ENCODE results near the gene ATG13.
"Not testable (repeated sequence)": the region's sequence is repeated elsewhere in the genome, so short reads cannot be mapped to it uniquely, and the experiment has no call there.

Gene ATG13

DNA sequence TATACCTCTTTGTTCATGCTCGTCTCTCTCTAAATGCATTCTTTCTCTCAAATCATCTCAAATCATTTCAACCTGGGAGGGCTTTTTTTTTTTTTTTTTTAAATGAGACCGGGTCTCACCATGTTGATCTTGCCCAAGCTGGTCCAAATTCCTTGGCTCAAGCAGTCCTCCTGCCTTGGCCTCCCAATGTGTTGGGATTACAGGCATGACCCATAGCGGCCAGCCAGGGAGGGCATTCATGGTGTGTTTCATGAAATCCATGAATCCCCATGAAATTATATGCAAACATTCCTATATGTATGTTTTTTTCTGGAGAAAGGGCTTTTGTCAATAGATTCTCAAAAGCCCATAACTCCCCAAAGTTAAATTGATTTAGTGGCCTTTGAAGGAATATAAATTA lies 26.2 kb downstream of the ATG13 start:
- no peak for DNase-seq (ENCODE audit: low read depth in 2 of 2)

DNA sequence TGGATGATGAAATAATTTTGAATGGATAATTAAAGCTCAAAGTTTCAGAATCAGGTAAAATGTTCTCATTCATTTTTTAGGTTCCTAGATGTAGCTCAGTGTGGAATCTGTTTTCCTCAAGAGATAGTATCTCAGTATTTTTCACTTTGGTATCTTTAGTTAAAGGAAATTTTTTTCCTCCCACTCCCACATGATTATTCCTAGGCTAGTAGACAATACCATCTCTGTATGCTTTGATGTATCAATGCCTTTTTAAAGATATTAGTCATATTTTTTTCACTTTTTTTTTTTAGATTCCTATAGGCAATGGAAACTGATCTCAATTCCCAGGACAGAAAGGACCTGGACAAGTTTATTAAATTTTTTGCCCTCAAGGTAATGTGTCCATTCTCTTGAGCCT lies 26.6 kb downstream of the ATG13 start:
- no peak for DNase-seq (ENCODE audit: low read depth in 2 of 2)

DNA sequence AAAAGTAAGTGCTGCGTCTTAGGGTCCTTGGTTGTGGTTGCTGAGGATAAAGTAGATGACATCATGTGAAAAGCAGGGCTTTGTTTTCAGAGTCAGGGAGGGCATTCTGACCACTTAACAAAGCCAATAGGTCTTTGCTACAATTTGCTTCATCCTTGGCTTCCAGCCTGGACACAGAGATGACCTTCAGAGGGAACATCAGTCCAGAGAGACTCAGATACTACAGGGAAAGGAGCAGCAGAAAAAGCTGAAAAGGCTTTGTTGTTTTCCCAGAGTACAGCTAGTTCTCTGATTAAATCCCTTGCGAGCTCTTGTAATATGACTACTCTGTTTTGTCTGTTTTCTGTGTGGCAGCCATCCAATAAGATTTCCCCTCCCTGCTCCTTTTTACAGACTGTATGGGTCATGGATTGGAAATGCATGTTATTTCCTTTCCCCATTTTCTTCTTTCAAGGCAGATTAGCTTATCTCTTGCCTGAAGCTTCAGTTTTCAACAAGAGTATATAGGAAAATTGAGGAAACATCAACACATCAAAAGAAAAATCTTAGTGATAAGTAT lies 31.9 kb downstream of the ATG13 start:
- DNase-seq (ENCODE audit: low read depth in 2 of 2), result no peak

DNA sequence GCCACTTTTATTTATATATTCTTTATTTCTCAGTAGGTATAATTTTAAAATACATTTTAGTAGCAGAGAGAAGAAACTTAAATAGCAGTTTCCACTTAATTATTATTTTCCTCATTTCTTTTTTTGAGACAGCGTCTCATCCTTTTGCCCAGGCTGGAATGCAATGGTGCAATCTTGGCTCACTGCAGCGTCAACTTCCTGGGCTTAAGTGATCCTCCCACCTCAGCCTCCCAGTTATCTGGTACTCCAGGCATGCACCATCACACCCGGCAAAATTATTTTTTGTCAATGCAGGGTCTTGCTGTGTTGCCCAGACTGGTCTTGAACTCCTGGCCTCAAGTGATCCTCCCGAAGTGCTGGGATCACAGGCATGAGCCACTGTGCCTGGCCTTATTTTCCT lies 38.3 kb downstream of the ATG13 start:
- DNase-seq (ENCODE audit: low read depth in 2 of 2), result no peak

DNA sequence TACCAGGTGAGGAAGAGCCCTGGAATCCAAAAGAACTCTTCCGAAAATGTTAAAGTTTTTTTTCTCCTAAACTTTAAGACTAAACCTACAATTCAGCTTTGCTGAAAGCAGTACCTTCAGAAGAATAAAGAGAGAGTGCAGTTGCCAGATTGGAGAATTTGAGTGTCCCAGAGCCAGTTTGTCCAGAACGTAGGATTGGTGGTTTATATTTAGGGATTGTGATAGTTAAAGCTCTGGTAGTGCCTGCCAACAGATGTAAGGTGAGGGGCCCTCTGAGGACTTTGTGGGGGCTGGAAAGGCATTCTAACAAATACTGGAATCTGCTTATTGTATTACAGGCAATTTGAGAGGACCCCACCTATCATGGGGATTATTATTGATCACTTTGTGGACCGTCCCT lies 39.8 kb downstream of the ATG13 start:
- no peak for DNase-seq (ENCODE audit: low read depth in 2 of 2)

DNA sequence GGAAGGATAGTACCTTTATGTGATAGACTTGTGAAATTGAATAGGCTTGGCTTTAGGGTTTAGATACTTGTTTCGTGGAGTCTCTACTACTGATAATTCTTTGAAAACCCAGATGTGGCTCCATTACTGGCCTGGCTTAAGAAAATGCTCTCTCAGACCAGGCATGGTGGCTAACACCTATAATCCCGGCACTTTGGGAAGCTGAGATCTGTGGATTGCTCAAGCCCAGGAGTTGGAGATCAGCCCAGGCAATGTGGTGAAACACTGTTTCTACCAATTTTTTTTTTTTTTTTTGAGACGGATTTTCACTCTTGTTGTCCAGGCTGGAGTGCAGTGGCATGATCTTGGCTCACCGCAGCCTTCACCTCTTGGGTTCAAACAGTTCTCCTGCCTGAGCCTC lies 40.9 kb downstream of the ATG13 start:
- no peak for DNase-seq (ENCODE audit: low read depth in 2 of 2)

DNA sequence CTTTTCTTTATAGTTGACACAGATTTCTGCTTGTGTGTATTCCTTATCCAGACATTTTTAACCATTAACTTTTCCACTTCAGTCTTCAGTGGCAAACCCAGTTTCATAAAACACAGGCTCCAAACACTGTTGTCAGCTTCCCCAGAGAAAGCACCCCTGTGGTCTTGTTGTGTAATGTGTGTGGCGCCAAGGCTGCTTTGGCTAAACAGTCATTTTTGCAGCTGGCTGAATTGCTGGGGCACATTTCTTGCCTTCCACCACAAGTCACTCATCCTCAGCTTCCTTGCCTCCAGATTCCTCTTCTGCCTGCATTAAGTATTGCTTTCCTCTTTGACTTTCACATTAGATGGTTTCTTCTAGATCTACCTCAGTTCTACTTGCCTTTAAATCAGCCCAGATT lies 42.6 kb downstream of the ATG13 start:
- no peak for DNase-seq (ENCODE audit: low read depth in 2 of 2)

DNA sequence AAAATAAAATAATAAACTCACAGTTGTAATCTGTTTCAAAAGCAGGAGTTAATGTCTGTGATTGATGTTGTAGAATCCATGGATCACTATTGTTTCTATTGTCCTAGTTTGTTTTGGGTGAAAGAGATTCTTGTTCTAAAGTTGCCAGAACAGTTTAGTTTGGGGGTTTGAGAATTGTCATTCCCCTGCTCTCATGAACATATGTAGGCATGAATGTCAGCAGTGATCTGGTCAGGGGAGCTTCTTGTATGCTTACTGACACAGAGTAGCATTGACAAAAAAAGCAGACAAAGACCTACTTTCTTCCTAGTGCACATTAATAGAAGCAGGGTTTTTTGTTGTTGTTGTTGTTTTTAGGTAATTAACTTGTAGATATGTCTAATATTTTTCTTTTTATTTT lies 44.5 kb downstream of the ATG13 start:
- DNase-seq (ENCODE audit: low read depth in 2 of 2), result no peak

DNA sequence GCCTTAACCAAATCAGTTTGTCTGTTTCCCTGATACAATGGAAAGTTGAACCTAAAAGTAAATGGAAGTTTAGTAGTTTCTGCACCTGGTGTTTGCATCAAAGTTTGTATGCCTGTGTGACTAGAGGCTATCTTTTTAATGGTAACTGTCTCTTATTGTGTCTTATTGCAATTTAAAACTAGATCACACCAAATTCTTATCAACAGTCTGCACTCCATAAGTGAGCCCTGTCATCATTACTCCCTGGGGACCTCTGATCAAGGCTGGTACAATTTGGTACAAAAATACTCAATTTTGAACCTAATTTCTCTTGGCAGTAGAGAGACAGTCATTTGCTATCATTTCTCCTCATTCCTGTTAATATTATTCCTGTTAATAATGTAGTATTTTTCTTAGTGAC lies 45.0 kb downstream of the ATG13 start:
- DNase-seq (ENCODE audit: low read depth in 2 of 2), result no peak

DNA sequence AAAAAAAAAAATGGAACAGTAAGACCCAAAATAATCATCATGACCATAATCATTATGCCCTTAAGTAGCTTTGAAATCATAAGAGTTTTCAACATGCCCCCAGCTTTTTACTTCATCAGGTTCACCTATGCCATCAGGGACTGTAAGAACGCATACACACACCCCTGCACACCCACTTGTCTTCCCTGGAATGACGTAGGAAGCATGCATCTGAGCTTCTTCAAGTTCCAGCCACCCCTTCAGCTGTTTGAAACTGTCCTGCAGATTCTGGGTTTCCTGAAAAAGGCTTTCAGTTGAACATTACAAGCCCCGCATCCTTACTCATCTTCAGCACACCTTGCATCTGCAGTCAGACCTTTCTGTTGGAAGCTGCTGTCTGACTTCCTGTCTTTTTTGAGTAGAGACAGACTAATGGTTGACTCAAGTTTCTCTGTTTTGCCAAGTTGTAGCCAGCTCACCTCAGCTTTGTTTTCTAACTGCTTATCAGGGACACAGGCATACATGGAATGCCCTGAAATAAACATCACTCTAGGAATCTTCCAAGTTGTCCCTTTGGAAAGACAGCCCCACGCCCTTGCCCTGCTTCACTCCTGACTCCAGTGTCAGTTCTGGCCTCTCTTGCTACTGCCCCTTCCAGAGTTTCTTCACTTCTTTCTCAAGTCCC lies 46.1 kb downstream of the ATG13 start:
- DNase-seq (ENCODE audit: low read depth in 2 of 2), result no peak

DNA sequence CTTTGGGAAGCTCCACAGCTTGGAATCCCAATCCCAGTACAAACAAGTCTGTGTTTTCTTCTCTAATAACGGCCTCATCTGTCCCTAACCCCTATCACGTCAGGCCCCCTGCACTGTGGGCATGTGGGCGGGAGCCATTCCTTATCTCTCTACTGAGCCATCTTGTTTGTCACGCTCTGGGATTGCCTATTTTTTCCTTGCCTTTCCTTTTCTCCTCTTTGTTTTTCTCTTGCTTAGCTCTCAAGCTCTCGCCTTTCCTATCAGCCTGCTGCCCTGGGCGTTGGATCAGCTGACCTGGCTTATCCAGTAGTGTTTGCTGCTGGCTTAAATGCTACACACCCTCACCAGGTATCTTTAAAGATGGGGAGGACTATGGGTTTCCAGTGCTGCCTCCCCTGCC lies 47.3 kb downstream of the ATG13 start:
- DNase-seq (ENCODE audit: low read depth in 2 of 2), result no peak

DNA sequence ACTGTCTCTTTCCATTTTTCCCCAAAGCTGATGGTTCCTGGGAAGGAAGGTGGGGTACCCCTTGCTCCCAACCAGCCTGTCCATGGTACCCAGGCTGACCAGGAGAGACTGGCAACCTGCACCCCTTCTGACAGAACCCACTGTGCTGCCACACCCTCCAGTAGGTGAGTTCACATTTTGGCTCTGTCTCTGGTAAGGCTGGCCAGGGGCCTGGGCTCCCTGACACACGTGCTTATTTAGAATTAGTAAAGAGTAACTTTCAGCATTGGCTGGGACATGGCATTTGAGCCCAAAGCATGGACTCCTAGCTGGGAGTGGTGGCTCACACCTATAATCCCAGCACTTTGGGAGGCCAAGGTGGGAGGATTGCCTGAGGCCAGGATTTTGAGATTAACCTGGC lies 48.0 kb downstream of the ATG13 start:
- DNase-seq (ENCODE audit: low read depth in 2 of 2), result no peak

DNA sequence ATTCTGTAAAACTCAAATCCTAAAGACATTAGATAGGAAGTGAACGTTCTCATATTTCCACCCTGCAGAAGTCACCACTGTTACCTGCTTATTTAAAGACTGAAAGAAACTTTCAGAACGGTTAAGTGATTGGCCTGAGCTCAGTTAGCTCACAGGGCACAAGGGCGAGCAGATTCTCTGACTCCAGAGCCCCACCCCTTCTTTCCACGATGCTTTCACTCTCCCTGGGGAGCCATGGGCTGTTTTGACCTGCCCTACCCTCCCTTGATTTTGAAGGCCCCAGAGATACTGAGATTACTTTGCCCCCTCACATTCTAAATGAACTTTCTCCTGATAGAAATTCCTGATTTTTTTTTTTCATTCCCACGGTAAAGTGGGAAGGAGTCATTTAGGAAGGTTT lies 49.2 kb downstream of the ATG13 start:
- no peak for DNase-seq (ENCODE audit: low read depth in 2 of 2)

DNA sequence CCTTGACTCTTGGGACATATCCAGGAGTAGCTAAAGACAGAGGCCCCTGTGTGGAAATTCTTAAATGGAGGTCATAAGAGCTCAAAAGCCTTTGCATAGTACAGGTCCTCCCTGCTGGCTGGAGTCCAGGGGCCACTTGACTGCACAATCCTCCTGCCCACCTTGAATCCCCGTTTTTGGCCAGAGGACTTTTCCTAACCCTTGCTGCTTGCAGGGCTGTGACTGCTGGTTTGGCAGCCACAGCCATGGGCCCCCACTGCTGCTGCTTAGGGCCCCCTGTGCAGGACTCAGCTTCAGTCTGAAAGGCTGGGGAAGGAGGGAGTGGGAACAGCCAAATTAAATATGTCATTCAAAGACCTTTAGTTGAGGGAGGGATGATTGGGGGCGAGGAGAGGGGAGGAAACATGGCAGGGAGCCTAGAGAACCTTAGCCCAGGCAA lies 49.7 kb downstream of the ATG13 start:
- no peak for DNase-seq (ENCODE audit: low read depth in 2 of 2)

DNA sequence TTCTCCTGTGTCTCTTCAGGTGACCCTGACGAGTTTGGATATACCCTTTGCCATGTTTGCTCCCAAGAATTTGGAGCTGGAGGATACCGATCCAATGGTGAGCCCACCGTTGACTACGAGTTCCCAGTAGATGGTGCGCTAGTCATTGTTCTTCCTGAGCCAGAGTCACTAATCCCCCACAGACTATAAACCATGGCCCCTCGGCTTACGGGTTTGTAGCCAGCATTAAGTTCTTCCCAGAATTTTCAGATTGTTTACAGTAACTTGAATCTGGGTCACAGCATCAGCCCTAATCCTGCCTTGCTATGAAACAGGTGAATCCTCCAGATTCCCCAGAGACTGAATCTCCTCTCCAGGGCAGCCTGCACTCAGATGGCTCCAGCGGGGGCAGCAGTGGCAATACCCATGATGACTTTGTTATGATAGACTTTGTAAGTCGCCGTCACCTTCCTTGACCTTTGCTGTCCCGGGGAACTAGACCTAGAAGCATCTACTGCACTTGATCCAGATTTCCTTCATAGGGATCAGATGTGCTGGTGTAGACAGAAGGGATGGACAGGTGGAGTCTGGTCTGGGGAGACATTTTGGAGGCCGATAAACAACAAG lies 51.2 kb downstream of the ATG13 start:
- DNase-seq (ENCODE audit: low read depth in 2 of 2), result no peak

DNA sequence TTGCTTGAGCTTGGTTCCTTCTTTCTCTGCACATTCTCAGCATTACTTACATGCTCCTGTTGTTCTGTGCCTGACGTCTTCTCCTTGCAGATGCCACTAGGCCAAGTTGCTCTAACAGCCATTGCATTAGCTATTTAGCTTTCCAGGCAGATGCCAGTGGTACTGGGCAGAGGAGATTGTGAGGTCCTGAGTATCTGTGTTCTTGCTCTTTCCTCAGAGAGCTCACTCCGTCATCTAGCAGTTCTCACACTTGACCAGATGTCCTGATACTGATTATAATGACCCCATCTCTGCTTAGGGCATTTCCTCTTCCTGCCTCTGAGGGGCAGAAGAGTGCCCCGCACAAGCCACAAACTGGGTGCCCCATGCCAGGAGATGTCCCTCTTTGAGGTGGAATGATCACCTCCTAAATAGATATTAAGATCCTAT lies 52.4 kb downstream of the ATG13 start:
- no peak for DNase-seq (ENCODE audit: low read depth in 2 of 2)

DNA sequence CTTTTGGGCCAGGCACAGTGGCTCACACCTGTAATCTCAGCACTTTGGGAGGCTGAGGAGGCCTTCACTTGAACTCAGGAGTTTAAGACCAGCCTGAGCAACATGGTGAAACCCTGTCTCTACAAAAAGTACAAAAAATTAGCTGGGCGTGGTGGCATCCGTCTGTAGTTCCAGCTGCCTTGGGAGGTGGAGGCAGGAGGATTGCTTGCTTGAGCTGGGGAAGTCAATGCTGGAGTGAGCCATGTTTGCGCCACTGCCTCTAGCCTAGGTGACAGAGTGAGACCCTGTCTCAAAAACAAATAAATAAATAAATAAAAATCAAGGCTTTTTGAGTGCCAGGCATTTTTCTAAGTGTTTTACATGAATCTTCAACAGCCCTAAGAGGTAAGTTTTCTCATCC lies 53.2 kb downstream of the ATG13 start:
- not testable (repeated sequence) for DNase-seq (ENCODE audit: low read depth in 2 of 2)

DNA sequence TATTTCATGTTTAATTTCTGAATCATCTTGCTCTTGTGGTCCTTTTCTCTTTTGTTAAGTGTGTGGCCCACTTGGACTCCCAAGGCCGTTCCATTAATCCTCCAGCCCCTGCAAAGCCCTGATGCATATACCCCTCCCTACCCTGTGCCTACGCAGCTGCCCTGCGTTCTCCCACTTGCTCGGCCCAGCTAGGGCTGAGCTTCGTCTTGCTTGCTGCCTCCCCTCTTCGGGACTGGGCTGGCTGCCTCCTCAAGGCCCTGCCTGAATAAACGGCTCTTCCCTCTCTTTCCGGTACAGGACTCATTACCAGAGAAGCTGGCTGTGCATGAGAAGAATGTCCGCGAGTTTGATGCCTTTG lies 54.6 kb downstream of the ATG13 start:
- DNase-seq (ENCODE audit: low read depth in 2 of 2), result no peak

DNA sequence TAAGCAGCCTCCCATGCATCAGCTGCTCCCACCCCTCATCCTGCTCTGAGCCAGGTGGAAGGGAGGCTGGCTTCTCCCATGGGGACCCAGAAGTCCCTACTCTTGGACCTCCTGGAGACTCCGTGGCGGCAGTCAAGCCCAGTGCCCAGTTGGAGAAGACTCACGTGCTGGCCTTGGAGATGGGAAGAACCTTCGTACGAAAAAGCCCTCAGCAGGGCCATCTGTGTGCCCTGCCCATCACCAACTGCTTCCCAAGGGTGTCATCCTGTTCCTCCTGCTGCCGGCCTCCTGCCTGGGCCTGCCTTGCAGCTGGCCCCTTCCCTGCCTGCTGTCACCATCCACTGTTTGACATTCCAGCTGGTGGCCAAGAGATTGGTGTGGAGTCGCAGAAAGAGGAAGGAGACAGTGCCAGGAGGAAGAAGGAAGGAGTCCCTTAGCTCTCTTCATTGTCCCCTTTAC lies 55.1 kb downstream of the ATG13 start:
- DNase-seq (ENCODE audit: low read depth in 2 of 2), result no peak

DNA sequence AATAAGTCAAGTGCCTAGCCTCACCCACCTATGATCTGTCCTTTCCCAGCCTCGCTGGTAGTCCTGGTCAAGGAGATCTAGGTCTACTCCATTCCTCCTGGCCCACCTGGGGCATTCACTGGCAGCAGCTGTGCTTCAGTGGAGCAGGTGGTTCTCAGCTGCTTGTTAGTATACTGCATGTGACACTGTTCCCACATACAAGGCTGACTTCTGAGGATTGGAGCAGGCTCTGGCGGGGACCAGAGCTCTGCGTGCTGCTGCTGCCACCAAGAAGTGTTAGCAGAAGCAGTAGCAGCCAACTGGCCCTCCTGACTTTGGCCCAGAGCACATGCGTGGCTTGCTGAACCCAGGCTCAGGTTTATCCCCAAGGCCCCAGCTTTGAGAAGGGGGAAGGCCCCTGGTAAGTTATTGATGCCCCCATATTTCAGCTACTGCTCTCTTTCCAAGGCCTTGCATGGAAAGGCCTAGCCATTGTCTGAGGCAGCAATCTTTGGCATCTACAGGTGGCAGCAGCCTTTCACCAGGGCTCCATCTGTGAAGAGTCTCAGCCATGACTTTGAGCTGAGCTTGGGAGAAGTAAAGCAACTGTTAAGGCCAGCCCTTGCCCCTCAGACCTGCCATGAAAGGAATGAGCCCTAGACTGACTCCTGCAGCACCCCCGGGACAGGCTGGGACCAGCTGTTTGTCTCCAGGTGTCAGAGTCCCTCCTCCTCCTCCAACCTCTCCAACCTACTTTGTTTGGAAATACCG lies 56.5 kb downstream of the ATG13 start:
- DNase-seq (ENCODE audit: low read depth in 2 of 2), result no peak

DNA sequence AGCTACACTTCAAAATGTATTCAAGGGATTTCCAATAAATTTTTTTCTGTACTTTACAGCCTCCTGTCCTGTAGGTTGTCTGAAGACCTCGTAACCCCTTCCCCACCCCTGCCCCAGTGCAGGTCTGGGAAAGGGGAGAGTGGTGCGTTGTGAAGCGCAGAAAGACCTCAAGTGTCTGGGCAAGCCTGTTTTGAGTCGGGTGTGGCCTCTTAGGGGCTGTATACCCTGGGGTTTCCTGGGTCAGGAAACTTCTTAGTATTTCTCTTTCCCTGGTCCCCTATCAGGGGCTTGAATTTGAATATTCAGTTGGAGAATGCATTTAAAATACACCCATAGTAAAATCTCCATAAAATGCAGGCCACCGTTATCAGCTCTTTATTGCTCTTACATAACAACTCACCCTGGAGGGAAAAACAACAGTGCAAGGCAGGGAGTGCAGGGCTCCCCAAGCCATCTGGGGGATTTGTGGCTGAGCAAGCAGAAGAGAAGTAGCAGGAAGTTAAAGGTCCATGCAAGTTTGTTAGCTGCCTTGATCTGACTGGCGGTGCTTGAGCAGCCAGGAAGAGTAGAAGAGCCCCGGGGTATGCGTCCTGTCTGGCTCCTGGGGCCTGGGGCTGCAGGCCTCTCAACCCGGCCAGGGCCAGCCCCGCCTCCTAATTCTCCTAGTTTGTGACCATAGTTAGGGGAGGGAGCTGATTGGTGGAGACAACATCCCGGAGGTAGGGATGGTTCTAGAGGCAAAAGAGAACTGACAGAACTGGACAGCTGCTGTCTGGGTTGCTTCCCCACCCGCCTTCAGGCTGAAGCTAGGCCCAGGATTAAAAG lies 57.3 kb downstream of the ATG13 start:
- DNase-seq (ENCODE audit: low read depth in 2 of 2), result no peak

DNA sequence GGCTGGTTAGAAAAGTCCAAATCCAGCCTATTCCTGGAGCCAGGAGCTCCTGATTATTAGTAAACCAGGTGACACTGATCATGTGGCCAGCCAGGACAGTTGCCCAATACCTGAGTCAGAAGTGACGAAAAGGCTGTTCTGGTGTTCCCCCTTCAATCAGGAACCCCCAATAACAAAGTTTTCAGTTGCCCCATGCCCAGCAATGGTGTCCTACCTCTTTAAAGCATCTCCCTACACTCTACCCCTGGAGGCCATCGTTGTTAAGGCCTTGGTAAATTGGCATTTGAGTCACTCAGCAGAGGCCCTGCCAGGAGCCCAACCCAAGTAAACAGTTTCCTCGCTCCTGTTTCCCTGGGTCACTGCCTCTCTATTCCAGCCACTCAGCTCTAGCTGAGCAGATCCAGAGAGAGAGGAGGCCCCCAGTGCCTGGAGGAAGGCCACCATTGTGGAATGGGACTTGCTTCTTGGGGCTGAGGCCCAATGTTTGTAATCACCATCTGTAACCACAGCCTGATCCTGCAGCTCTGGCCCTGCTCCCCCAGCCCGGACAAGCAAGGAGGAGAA lies 58.0 kb downstream of the ATG13 start:
- no peak for DNase-seq (ENCODE audit: low read depth in 2 of 2)
